HepG2 (cell line): Measurements from ENCODE around the gene SLC35A2.

Source experiments
- NONO ChIP-seq, 2 experiments: fragments of 450-650 bp in 1 of 2; sonication (generic) in 1 of 2; formaldehyde crosslinking in 1 of 2; IDR thresholded peaks in 1 of 2; conservative IDR thresholded peaks in 1 of 2; 2 replicates each; pipeline versions ENCODE4 v1.6.1 to v1.8.0; 2017 to 2022; ENCODE audit warnings: mild to moderate bottlenecking in 1 of 2, missing genetic modification reagents in 1 of 2, moderate library complexity in 1 of 2
- PTBP1 ChIP-seq: fragments of 200-400 bp; formaldehyde crosslinking; IDR thresholded peaks from 2 replicates; pipeline ENCODE4 v1.6.1; 2018; ENCODE audit warnings: low read length, low read depth; ENCODE audit not compliant: poor library complexity, severe bottlenecking
- RFX5 ChIP-seq: IDR thresholded peaks from 2 replicates; pipeline ENCODE4 v1.6.1; 2011; ENCODE audit warnings: low read depth, low read length, improper control_type of control experiment
- TAF1 ChIP-seq: sonication (generic); formaldehyde crosslinking; IDR thresholded peaks from 2 replicates; pipeline ENCODE4 v1.4.0; 2020; ENCODE audit warnings: missing genetic modification reagents
- ZNF160 ChIP-seq: sonication (generic); formaldehyde crosslinking; IDR thresholded peaks from 2 replicates; pipeline ENCODE4 v1.8.0; 2022; ENCODE audit warnings: mild to moderate bottlenecking, inconsistent platforms, missing genetic modification reagents
- ZNF772 ChIP-seq: sonication (generic); formaldehyde crosslinking; IDR thresholded peaks from 2 replicates; pipeline ENCODE4 v1.5.0; 2020; ENCODE audit warnings: mild to moderate bottlenecking, missing genetic modification reagents
- ZNF777 ChIP-seq: sonication (generic); formaldehyde crosslinking; IDR thresholded peaks from 2 replicates; pipeline ENCODE4 v1.4.0; 2020; ENCODE audit warnings: missing genetic modification reagents
- ZNF879 ChIP-seq: sonication (generic); formaldehyde crosslinking; IDR thresholded peaks from 2 replicates; pipeline ENCODE4 v1.8.1; 2023; ENCODE audit warnings: missing genetic modification reagents
- TF ChIP-seq, protein P1 (sequence below): sonication (generic); formaldehyde crosslinking; IDR thresholded peaks from 2 replicates; pipeline ENCODE4 v1.5.0; 2020; ENCODE audit warnings: mild to moderate bottlenecking, missing genetic modification reagents, moderate library complexity
- TF ChIP-seq, protein P2 (sequence below): sonication (generic); formaldehyde crosslinking; IDR thresholded peaks from 2 replicates; pipeline ENCODE4 v1.4.0; 2020; ENCODE audit warnings: missing genetic modification reagents
- TF ChIP-seq, protein P3 (sequence below): sonication (generic); formaldehyde crosslinking; IDR thresholded peaks from 2 replicates; pipeline ENCODE4 v1.9.0; 2022; ENCODE audit warnings: low read depth, missing genetic modification reagents

DNA sequence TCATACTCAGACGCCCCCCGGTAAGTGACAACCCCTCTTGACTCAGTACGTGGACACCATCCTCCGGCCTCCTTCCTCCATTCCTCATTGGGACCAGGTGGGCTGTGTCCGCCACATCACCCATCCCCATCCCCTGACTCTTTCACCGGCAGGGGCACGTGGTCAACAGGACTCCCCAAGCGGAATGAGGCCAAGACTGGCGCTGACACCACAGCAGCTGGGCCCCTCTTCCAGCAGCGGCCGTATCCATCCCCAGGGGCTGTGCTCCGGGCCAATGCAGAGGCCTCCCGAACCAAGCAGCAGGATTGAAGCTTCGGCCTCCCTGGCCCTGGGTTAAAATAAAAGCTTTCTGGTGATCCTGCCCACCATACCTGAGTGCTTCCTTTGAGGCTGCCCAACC lies 8.7 kb downstream of the SLC35A2 start:
- TF ChIP-seq, protein P1, sequence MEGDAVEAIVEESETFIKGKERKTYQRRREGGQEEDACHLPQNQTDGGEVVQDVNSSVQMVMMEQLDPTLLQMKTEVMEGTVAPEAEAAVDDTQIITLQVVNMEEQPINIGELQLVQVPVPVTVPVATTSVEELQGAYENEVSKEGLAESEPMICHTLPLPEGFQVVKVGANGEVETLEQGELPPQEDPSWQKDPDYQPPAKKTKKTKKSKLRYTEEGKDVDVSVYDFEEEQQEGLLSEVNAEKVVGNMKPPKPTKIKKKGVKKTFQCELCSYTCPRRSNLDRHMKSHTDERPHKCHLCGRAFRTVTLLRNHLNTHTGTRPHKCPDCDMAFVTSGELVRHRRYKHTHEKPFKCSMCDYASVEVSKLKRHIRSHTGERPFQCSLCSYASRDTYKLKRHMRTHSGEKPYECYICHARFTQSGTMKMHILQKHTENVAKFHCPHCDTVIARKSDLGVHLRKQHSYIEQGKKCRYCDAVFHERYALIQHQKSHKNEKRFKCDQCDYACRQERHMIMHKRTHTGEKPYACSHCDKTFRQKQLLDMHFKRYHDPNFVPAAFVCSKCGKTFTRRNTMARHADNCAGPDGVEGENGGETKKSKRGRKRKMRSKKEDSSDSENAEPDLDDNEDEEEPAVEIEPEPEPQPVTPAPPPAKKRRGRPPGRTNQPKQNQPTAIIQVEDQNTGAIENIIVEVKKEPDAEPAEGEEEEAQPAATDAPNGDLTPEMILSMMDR (CRISPR knock-in tag): no peak
- TF ChIP-seq, protein P2, sequence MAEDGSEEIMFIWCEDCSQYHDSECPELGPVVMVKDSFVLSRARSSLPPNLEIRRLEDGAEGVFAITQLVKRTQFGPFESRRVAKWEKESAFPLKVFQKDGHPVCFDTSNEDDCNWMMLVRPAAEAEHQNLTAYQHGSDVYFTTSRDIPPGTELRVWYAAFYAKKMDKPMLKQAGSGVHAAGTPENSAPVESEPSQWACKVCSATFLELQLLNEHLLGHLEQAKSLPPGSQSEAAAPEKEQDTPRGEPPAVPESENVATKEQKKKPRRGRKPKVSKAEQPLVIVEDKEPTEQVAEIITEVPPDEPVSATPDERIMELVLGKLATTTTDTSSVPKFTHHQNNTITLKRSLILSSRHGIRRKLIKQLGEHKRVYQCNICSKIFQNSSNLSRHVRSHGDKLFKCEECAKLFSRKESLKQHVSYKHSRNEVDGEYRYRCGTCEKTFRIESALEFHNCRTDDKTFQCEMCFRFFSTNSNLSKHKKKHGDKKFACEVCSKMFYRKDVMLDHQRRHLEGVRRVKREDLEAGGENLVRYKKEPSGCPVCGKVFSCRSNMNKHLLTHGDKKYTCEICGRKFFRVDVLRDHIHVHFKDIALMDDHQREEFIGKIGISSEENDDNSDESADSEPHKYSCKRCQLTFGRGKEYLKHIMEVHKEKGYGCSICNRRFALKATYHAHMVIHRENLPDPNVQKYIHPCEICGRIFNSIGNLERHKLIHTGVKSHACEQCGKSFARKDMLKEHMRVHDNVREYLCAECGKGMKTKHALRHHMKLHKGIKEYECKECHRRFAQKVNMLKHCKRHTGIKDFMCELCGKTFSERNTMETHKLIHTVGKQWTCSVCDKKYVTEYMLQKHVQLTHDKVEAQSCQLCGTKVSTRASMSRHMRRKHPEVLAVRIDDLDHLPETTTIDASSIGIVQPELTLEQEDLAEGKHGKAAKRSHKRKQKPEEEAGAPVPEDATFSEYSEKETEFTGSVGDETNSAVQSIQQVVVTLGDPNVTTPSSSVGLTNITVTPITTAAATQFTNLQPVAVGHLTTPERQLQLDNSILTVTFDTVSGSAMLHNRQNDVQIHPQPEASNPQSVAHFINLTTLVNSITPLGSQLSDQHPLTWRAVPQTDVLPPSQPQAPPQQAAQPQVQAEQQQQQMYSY (CRISPR knock-in tag): no peak
- TF ChIP-seq ZNF772 (CRISPR knock-in tag): no peak
- TF ChIP-seq NONO (IDR thresholded peaks at IDR 0.05): no peak
- TF ChIP-seq NONO (CRISPR knock-in tag; conservative IDR thresholded peaks at IDR 0.05): no peak
- no peak for TF ChIP-seq RFX5
- TF ChIP-seq ZNF879 (CRISPR knock-in tag): no peak
- TF ChIP-seq ZNF777 (CRISPR knock-in tag): no peak
- no peak for TF ChIP-seq TAF1 (CRISPR knock-in tag)
- TF ChIP-seq, protein P3, sequence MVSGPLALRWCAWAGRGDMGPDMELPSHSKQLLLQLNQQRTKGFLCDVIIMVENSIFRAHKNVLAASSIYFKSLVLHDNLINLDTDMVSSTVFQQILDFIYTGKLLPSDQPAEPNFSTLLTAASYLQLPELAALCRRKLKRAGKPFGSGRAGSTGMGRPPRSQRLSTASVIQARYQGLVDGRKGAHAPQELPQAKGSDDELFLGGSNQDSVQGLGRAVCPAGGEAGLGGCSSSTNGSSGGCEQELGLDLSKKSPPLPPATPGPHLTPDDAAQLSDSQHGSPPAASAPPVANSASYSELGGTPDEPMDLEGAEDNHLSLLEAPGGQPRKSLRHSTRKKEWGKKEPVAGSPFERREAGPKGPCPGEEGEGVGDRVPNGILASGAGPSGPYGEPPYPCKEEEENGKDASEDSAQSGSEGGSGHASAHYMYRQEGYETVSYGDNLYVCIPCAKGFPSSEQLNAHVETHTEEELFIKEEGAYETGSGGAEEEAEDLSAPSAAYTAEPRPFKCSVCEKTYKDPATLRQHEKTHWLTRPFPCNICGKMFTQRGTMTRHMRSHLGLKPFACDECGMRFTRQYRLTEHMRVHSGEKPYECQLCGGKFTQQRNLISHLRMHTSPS (CRISPR knock-in tag): no peak
- TF ChIP-seq ZNF160: no peak
- TF ChIP-seq PTBP1: no peak
